Measurements from ENCODE around the gene IP6K2. TPM values are rescaled to one million over a fixed set of nuclear protein-coding genes. Genes with fewer than 3 reads are reported as not detected.
A peak's percentile ranks its signal among the peaks of the same experiment; 100 is the strongest.

IP6K2 gene
- total and polyA plus RNA-seq, 2 experiments from 2014 or later = 57.4 to 59.6 TPM

- in situ Hi-C loops (cut with MboI) = no loop called here
- 90 to 91% methylated on average over 17 of the region's 17 CpGs for WGBS, 2 experiments (ENCODE audit: low coverage in 1 of 2, low lambda C conversion rate in 2 of 2, missing lambda C conversion rate in 2 of 2)
- H3K9me2 ChIP-seq (ENCODE audit: insufficient read depth) = no peaks in the 10 kb centered on the region
- H3K79me2 ChIP-seq (ENCODE audit: insufficient read depth) = peaks cover 12% of the 10 kb centered on the region
- no peak for DNase-seq
- no peak overlapping the region for H3K4me3 ChIP-seq
- no peak overlapping the region for H3K9ac ChIP-seq
- TF ChIP-seq EZH2phosphoT487 (IDR thresholded peaks at IDR 0.05; ENCODE audit: insufficient read depth, low read depth) (no peak), EZH2 (IDR thresholded peaks at IDR 0.05; ENCODE audit: insufficient read depth, poor library complexity, severe bottlenecking) (no peak)
- H2AFZ ChIP-seq = no peak overlapping the region
- H3K4me1 ChIP-seq (ENCODE audit: insufficient read depth) = peaks cover 17% of the 10 kb centered on the region
- H3F3A ChIP-seq (ENCODE audit: insufficient read depth) = no peaks in the 10 kb centered on the region
- H3K4me2 ChIP-seq (ENCODE audit: unreplicated experiment) = no peak overlapping the region
- H4K20me1 ChIP-seq (ENCODE audit: insufficient read depth) = no peaks in the 10 kb centered on the region
- H3K36me3 ChIP-seq (ENCODE audit: low read depth) = peaks cover 4% of the 10 kb centered on the region; the same call in 1 of the 2 replicates
- H3K27me3 ChIP-seq (replicated peaks; ENCODE audit: insufficient read depth) = no peaks in the 10 kb centered on the region
- H3K9me3 ChIP-seq (ENCODE audit: low read depth) = no peaks in the 10 kb centered on the region
- H3K27ac ChIP-seq = no peak overlapping the region
Observed at GRCh38 chr3:48680811-48681540, 36.0 kb downstream of the IP6K2 start.

DNA sequence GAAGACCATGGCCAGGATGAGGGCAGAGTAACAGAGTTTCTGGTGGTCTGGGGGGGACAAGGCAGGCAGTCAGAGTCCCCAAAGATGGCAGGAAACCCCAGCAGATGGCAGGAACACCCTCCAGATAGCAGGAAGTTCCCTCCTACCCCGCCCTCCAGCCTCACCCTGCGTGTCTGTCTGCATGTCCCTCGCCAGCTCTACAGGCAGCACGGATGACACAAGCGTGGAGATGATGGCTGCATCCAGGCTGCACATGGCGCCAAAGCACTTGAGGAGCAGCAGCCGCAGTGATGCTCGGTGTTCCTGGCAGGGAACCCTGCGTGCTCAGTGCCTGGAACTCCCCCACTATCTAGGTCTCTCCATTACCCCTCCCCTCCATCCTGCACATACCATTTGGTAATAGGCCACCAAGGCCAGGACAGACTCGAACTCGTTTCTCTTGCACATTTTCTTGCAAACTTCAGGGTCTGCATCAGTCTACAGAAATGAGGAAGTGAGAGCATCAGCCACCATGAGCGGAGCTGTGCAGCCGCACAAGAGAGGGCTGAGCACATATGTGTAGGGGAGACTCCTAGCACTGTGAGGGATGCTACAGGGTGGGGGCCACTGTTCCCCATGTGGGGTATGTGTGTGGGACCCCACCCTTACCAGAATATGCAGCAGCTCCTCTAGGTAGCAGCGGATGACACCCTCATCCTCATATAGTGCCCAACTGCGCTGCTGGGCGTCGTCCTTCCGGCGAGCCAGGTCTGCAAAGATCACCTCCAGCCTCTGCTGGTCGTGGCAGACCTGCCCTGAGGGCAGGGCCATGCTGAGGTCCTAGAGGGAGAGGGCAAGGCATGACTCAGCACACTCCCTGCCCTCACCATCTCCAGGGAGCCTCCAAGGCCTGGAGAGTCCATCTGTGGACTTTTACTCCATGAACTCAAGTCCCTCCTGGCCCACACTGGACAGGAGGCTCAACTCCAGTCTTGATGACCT, 37.3 kb downstream of the IP6K2 start:
- Histone ChIP-seq H3K36me3 (ENCODE audit: low read depth) (peaks cover 4% of the 10 kb centered on the region; the same call in 1 of the 2 replicates), H3K9me2 (ENCODE audit: insufficient read depth) (no peaks in the 10 kb centered on the region), H3K79me2 (ENCODE audit: insufficient read depth) (peaks cover 6% of the 10 kb centered on the region), H2AFZ (no peak overlapping the region), H3K4me1 (ENCODE audit: insufficient read depth) (peaks cover 17% of the 10 kb centered on the region), H3K4me2 (ENCODE audit: unreplicated experiment) (no peak overlapping the region), H3K27me3 (replicated peaks; ENCODE audit: insufficient read depth) (no peaks in the 10 kb centered on the region), H3K4me3 (no peak overlapping the region), H3K27ac (no peak overlapping the region), H3K9ac (no peak overlapping the region), H3F3A (ENCODE audit: insufficient read depth) (no peaks in the 10 kb centered on the region), H3K9me3 (ENCODE audit: low read depth) (no peaks in the 10 kb centered on the region), H4K20me1 (ENCODE audit: insufficient read depth) (no peaks in the 10 kb centered on the region)
- no peak for TF ChIP-seq EZH2phosphoT487 (IDR thresholded peaks at IDR 0.05; ENCODE audit: insufficient read depth, low read depth)
- TF ChIP-seq EZH2 (IDR thresholded peaks at IDR 0.05; ENCODE audit: insufficient read depth, poor library complexity, severe bottlenecking) = no peak
- 96 to 97% methylated on average over 20 of the region's 20 CpGs for whole genome bisulfite sequencing, 2 experiments (ENCODE audit: low coverage in 1 of 2, low lambda C conversion rate in 2 of 2, missing lambda C conversion rate in 2 of 2)
- in situ Hi-C loops (cut with MboI) = no loop called here
- DNase-seq = no peak

DNA sequence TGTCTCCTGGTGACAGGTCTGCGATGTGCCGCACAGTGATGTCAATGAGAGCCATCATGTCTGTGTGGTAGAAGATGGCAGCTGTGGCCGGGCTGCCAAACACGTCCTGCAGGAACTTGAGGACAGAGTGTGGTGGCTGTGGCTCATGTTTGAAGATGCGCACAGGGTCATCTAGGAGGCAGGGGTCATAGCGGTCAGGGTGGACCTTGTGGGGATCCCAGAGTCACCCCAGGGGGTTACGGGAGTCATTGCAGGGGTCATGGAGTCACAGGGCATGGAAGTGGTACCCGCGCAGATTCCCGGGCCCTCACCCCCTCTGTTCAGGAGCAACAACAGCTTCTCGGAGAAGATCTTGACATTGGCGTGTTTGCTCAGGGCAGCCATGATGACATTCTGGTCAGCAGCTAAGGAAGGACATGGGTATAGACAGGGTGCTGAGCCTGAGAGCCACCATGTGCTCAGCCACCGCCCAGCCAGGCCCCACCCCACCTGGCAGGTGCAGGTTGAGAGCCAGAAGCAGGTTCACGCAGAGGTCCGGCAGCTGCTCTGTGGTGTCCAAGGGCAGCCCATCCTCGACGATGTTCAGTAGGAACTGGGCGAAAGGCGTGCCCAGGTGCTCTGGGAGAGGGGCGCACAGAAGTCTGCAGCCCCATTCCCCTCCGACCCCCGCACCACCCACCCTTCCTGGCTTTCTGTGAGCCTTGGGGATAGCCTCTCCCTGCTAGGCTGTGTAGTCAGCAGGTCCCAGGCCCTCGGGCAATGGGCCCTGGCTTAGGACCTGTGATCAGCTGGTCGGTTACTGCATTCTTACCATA, 38.2 kb downstream of the IP6K2 start:
- H3K4me3 ChIP-seq = no peak overlapping the region
- H3K79me2 ChIP-seq (ENCODE audit: insufficient read depth) = no peaks in the 10 kb centered on the region
- TF ChIP-seq EZH2 (IDR thresholded peaks at IDR 0.05; ENCODE audit: insufficient read depth, poor library complexity, severe bottlenecking) (no peak), EZH2phosphoT487 (IDR thresholded peaks at IDR 0.05; ENCODE audit: insufficient read depth, low read depth) (no peak)
- no peak overlapping the region for H2AFZ ChIP-seq
- WGBS, 2 experiments (ENCODE audit: low coverage in 1 of 2, low lambda C conversion rate in 2 of 2, missing lambda C conversion rate in 2 of 2) = 89 to 90% methylated on average over 20 to 24 of the region's 24 CpGs
- peaks cover 10% of the 10 kb centered on the region; the same call in 1 of the 2 replicates for H3K4me1 ChIP-seq (ENCODE audit: insufficient read depth)
- H3K9me3 ChIP-seq (ENCODE audit: low read depth) = no peaks in the 10 kb centered on the region
- H3K27me3 ChIP-seq (replicated peaks; ENCODE audit: insufficient read depth) = no peaks in the 10 kb centered on the region
- H3K4me2 ChIP-seq (ENCODE audit: unreplicated experiment) = no peak overlapping the region
- no peaks in the 10 kb centered on the region for H3K9me2 ChIP-seq (ENCODE audit: insufficient read depth)
- no peak for DNase-seq
- H4K20me1 ChIP-seq (ENCODE audit: insufficient read depth) = no peaks in the 10 kb centered on the region
- H3K36me3 ChIP-seq (ENCODE audit: low read depth) = peaks cover 4% of the 10 kb centered on the region; the same call in 1 of the 2 replicates
- in situ Hi-C loops (cut with MboI) = no loop called here
- H3K27ac ChIP-seq = no peak overlapping the region
- H3F3A ChIP-seq (ENCODE audit: insufficient read depth) = no peaks in the 10 kb centered on the region
- H3K9ac ChIP-seq = no peak overlapping the region

DNA sequence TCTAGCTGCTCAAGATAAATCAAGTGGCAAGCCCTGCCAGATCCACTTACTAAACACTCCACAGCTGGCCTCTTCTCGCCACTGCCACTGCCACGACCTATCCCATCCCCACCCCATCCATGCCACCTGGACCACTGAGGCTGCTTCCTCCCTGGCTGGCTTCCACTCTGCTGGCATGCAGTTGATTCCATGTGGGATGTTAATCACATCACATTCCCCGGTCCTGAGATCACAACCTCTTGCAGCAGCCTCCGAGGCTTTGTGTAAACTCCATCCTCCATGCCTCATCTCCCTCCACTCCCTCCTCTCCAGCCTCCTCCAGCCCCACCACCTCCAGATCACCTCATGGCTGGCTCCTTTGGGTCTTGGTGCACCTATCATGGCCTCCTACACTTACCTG, 39.0 kb downstream of the IP6K2 start:
- DNase-seq = peak; percentile 59
- Histone ChIP-seq H3K4me3 (no peak overlapping the region), H4K20me1 (ENCODE audit: insufficient read depth) (no peaks in the 10 kb centered on the region), H3K79me2 (ENCODE audit: insufficient read depth) (no peaks in the 10 kb centered on the region), H3K9ac (no peak overlapping the region), H3K9me3 (ENCODE audit: low read depth) (no peaks in the 10 kb centered on the region), H3K27ac (no peak overlapping the region), H3K27me3 (replicated peaks; ENCODE audit: insufficient read depth) (no peaks in the 10 kb centered on the region), H3K4me2 (ENCODE audit: unreplicated experiment) (no peak overlapping the region), H3K9me2 (ENCODE audit: insufficient read depth) (no peaks in the 10 kb centered on the region), H3K4me1 (ENCODE audit: insufficient read depth) (peaks cover 4% of the 10 kb centered on the region; the same call in 1 of the 2 replicates), H2AFZ (no peak overlapping the region), H3K36me3 (ENCODE audit: low read depth) (peaks cover 4% of the 10 kb centered on the region; the same call in 1 of the 2 replicates), H3F3A (ENCODE audit: insufficient read depth) (no peaks in the 10 kb centered on the region)
- in situ Hi-C loops (cut with MboI) = no loop called here
- no peak for TF ChIP-seq EZH2phosphoT487 (IDR thresholded peaks at IDR 0.05; ENCODE audit: insufficient read depth, low read depth)
- 56 to 68% methylated on average over 4 of the region's 4 CpGs for WGBS, 2 experiments (ENCODE audit: low coverage in 1 of 2, low lambda C conversion rate in 2 of 2, missing lambda C conversion rate in 2 of 2)
